Thoracic aorta (tissue), 2 donors: ENCODE results near the gene ACAT2. TPM values are rescaled to one million over a fixed set of nuclear protein-coding genes. Genes with fewer than 3 reads are reported as not detected.
"Not testable (repeated sequence)": the region's sequence is repeated elsewhere in the genome, so short reads cannot be mapped to it uniquely, and the experiment has no call there.

ENCODE experiments used
- ATAC-seq: fragments of 150-250 bp; one replicate; pipeline ENCODE4 v1.8.0; 2017; ENCODE audit warnings: low read depth; ENCODE audit not compliant: insufficient number of reproducible peaks, low FRiP score
- DNase-seq: peaks from one replicate; pipeline ENCODE4 v3.0.0-alpha.2; 2020; ENCODE audit warnings: low spot score
- H3K27ac ChIP-seq, 2 donors: fragments of 200-600 bp; sonication (generic); 1 replicate in 1 of 2; 2 replicates in 1 of 2; pipeline ENCODE4 v1.5.1; 2016; ENCODE audit warnings: mild to moderate bottlenecking in 2 of 2, moderate library complexity in 2 of 2
- H3K27me3 ChIP-seq: fragments of 200-600 bp; sonication (generic); replicated peaks from 2 replicates; pipeline ENCODE4 v1.6.0; 2016; ENCODE audit warnings: mild to moderate bottlenecking; ENCODE audit not compliant: insufficient read depth
- H3K36me3 ChIP-seq: fragments of 200-600 bp; sonication (generic); one replicate; pipeline ENCODE4 v1.5.1; 2016
- H3K4me1 ChIP-seq, 2 donors: fragments of 200-600 bp; sonication (generic); 1 replicate in 1 of 2; 2 replicates in 1 of 2; pipeline versions ENCODE4 v1.5.1 to v1.6.0; 2016; ENCODE audit warnings: low read depth in 2 of 2, mild to moderate bottlenecking in 1 of 2; ENCODE audit not compliant: control insufficient read depth in 1 of 2
- H3K4me3 ChIP-seq: fragments of 200-600 bp; sonication (generic); 2 replicates; pipeline ENCODE4 v1.5.1; 2016; ENCODE audit warnings: mild to moderate bottlenecking
- H3K9me3 ChIP-seq: fragments of 200-600 bp; sonication (generic); 2 replicates; pipeline ENCODE4 v1.5.1; 2016
- CTCF ChIP-seq: fragments of 200-600 bp; sonication (generic); IDR thresholded peaks from one replicate; pipeline ENCODE4 v1.5.1; 2019; ENCODE audit warnings: antibody characterized with exemption
- total RNA-seq, 2 donors: library from RNA; depleted of rRNA; stranded (reverse); fragments of >200 nt; gene quantifications; one replicate each; pipeline versions ENCODE4 v1.1.0 to v1.2.3, GENCODE V29; 2016

ACAT2 gene
- 10 to 100 TPM in 1 of 2 donors, 1 to 10 TPM in 1; 8.1 to 11.1 TPM for total RNA-seq

GRCh38 chr6:159761873-159762680 lies at the start of gene ACAT2:
Gene ACAT2, plus strand, starts transcription at chr6:159762045. Its CDS starts 43 bp downstream, at chr6:159762088.
- no peaks in the 10 kb centered on the region for H3K9me3 ChIP-seq
- peaks cover 4% of the 10 kb centered on the region for H3K36me3 ChIP-seq
- no peaks in the 10 kb centered on the region for H3K27me3 ChIP-seq
- TF ChIP-seq CTCF: peak; percentile 28
- peak within 1 kb of the TSS; percentile 86 for H3K4me3 ChIP-seq
- peaks cover 7 to 17% of the 10 kb centered on the region in 2 donors for H3K4me1 ChIP-seq
- peak; percentile 99 for ATAC-seq
- peak within 1 kb of the TSS; percentile 95 to 98 for H3K27ac ChIP-seq
- peak; percentile 91 for DNase-seq

GRCh38 chr6:159712389-159712788 lies 49.5 kb upstream of the ACAT2 start:
- H3K9me3 ChIP-seq, ATAC-seq, H3K4me3 ChIP-seq, H3K27me3 ChIP-seq, H3K27ac ChIP-seq, DNase-seq, H3K36me3 ChIP-seq: not testable (repeated sequence)
- H3K4me1 ChIP-seq: peaks cover 10 to 32% of the 10 kb centered on the region in 2 donors

- ATAC-seq (no peak), DNase-seq (no peak)
- Histone ChIP-seq H3K27ac (no peak overlapping the region), H3K4me3 (no peak overlapping the region), H3K9me3 (no peaks in the 10 kb centered on the region), H3K27me3 (no peaks in the 10 kb centered on the region), H3K4me1 (peaks cover 14 to 38% of the 10 kb centered on the region in 2 donors), H3K36me3 (no peaks in the 10 kb centered on the region)
- no peak for TF ChIP-seq CTCF
Observed at GRCh38 chr6:159713984-159714383, 47.9 kb upstream of the ACAT2 start.

- Histone ChIP-seq H3K4me3 (no peak overlapping the region), H3K9me3 (no peaks in the 10 kb centered on the region), H3K27ac (no peak overlapping the region), H3K27me3 (no peaks in the 10 kb centered on the region), H3K4me1 (peaks cover 14 to 38% of the 10 kb centered on the region in 2 donors), H3K36me3 (no peaks in the 10 kb centered on the region)
- no peak for ATAC-seq
- DNase-seq: no peak
- no peak for TF ChIP-seq CTCF
Observed at GRCh38 chr6:159714404-159714803, 47.4 kb upstream of the ACAT2 start.

GRCh38 chr6:159715166-159715565 lies 46.7 kb upstream of the ACAT2 start:
- ATAC-seq (no peak), DNase-seq (no peak)
- Histone ChIP-seq H3K27ac (no peak overlapping the region), H3K27me3 (no peaks in the 10 kb centered on the region), H3K9me3 (no peaks in the 10 kb centered on the region), H3K4me1 (peaks cover 14 to 38% of the 10 kb centered on the region in 2 donors), H3K4me3 (no peak overlapping the region), H3K36me3 (no peaks in the 10 kb centered on the region)
- no peak for TF ChIP-seq CTCF
